ENCODE measurements around the gene SPINK14. TPM values are rescaled to one million over a fixed set of nuclear protein-coding genes. Genes with fewer than 3 reads are reported as not detected.

The SPINK14 gene
- total RNA-seq, 1 experiment from 2014 or later = not detected

GRCh38 chr5:148145916-148146315 lies 22.4 kb upstream of the SPINK14 start:
- H3K27ac ChIP-seq (ENCODE audit: insufficient read length, low read depth, low read length) = no peak overlapping the region
- no peak overlapping the region for H2AFZ ChIP-seq (ENCODE audit: low read length)
- no peak overlapping the region for H3K4ac ChIP-seq (ENCODE audit: low read depth, low read length)
- H3K14ac ChIP-seq (ENCODE audit: insufficient read depth, low read length) = no peak overlapping the region
- H3K4me2 ChIP-seq (ENCODE audit: insufficient read depth, insufficient read length, low read length) = no peak overlapping the region
- DNase-seq = no peak
- H3K23ac ChIP-seq (ENCODE audit: insufficient read length, low read depth, low read length) = no peak overlapping the region
- no peak overlapping the region for H2BK5ac ChIP-seq (ENCODE audit: insufficient read length, low read length)
- no peaks in the 10 kb centered on the region for H3K4me1 ChIP-seq (ENCODE audit: insufficient read depth, low read length)
- no peak overlapping the region for H3K56ac ChIP-seq (ENCODE audit: insufficient read length, low read depth, low read length)
- H3K27ac Mint-ChIP-seq = no peak overlapping the region
- no peaks in the 10 kb centered on the region for H3K9me3 ChIP-seq (ENCODE audit: control insufficient read depth, low read depth, low read length)
- H2BK20ac ChIP-seq (ENCODE audit: low read depth, low read length, poor library complexity, severe bottlenecking) = no peak overlapping the region
- no peak overlapping the region for H3T11ph ChIP-seq (ENCODE audit: low read length)
- H3K79me1 ChIP-seq (ENCODE audit: insufficient read depth, low read depth, low read length, poor library complexity, severe bottlenecking) = no peaks in the 10 kb centered on the region
- H4K20me1 ChIP-seq (ENCODE audit: control insufficient read depth, insufficient read depth, insufficient read length) = no peaks in the 10 kb centered on the region
- no peak overlapping the region for H3K9ac ChIP-seq (ENCODE audit: extremely low read depth, insufficient read length, low read length)
- H2BK120ac ChIP-seq (ENCODE audit: low read depth, low read length, poor library complexity, severe bottlenecking) = no peak overlapping the region
- H4K91ac ChIP-seq (ENCODE audit: insufficient read length, low read depth, low read length) = no peak overlapping the region
- no peaks in the 10 kb centered on the region for H3K36me3 Mint-ChIP-seq (ENCODE audit: insufficient read depth in 1 of 3, low read depth in 3 of 3)
- no peaks in the 10 kb centered on the region for H3K79me2 ChIP-seq (ENCODE audit: insufficient read depth, low read length)
- no peak overlapping the region for H2BK12ac ChIP-seq (ENCODE audit: insufficient read length, low read depth, low read length)
- no peak overlapping the region for H4K5ac ChIP-seq (ENCODE audit: insufficient read length, low read depth, low read length)
- TF ChIP-seq CTCF (conservative IDR thresholded peaks at IDR 0.05) = no peak
- no peaks in the 10 kb centered on the region for H3K27me3 Mint-ChIP-seq (ENCODE audit: low read depth)
- no peaks in the 10 kb centered on the region for H3K9me3 Mint-ChIP-seq
- no peaks in the 10 kb centered on the region for H3K27me3 ChIP-seq (ENCODE audit: insufficient read depth, low read length)
- no peak overlapping the region for H4K8ac ChIP-seq (replicated peaks; ENCODE audit: insufficient read length, low read depth, low read length)
- no peak overlapping the region for H2AK5ac ChIP-seq (ENCODE audit: insufficient read length, low read length)
- H3K18ac ChIP-seq (ENCODE audit: insufficient read length, low read depth, low read length) = no peak overlapping the region
- no peaks in the 10 kb centered on the region for H3K4me1 Mint-ChIP-seq
- no peak overlapping the region for H2BK15ac ChIP-seq (ENCODE audit: low read depth, low read length)
- H3K23me2 ChIP-seq (ENCODE audit: insufficient read length, low read depth, low read length, poor library complexity, severe bottlenecking) = no peaks in the 10 kb centered on the region
- no peak overlapping the region for H3K4me3 Mint-ChIP-seq

All from H9 (cell line).